NCI-H82 treated with DMSO at 0.1 percent for 48 hours (cell line): Measurements from ENCODE around the gene SUV39H2.
"Not testable (repeated sequence)": the region's sequence is repeated elsewhere in the genome, so short reads cannot be mapped to it uniquely, and the experiment has no call there.

Source experiments
- DNase-seq: peaks from one replicate; lab custom pipeline; 2025; ENCODE audit not compliant: unreplicated experiment; lab: John Stamatoyannopoulos, UW

The SUV39H2 gene

DNA sequence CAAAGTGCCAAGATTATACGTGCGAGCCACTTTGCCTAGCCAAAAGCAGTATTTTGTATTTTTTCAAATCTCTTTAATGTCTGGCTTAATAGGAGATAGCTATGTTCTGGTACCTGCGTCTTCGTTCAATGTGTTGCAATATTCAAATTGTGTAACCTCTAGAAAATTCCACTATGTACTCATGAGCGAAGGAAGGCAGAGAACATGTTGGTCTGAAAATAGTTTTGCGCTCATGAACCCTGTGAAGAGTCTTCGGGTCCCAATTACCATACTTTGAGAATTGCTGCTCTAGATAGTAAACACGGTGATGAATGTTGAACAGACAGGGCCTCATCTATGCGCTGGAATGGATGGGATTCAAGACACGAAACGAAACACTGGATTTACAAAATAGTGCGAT lies 2.7 kb upstream of the SUV39H2 start:
- no peak for DNase-seq

DNA sequence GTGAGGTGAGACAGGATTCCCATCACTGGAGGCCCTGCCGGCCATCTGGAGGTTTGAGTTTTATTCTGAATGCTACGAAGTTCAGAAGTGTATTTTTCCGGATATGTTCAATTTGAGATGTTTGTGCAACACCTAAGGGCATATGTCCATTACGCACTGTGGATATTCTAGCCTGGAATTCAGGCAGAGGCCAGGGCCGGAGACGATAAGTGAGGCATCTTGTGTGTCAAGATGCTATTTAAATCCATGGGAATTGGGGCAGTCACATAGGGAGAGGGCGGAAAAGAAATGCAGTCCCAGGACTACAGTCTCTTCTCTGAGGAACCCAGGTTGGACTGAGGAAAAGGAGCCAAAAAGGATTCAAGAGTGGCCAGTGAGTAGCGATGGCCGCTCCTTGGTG lies 1.9 kb upstream of the SUV39H2 start:
- DNase-seq, result no peak

DNA sequence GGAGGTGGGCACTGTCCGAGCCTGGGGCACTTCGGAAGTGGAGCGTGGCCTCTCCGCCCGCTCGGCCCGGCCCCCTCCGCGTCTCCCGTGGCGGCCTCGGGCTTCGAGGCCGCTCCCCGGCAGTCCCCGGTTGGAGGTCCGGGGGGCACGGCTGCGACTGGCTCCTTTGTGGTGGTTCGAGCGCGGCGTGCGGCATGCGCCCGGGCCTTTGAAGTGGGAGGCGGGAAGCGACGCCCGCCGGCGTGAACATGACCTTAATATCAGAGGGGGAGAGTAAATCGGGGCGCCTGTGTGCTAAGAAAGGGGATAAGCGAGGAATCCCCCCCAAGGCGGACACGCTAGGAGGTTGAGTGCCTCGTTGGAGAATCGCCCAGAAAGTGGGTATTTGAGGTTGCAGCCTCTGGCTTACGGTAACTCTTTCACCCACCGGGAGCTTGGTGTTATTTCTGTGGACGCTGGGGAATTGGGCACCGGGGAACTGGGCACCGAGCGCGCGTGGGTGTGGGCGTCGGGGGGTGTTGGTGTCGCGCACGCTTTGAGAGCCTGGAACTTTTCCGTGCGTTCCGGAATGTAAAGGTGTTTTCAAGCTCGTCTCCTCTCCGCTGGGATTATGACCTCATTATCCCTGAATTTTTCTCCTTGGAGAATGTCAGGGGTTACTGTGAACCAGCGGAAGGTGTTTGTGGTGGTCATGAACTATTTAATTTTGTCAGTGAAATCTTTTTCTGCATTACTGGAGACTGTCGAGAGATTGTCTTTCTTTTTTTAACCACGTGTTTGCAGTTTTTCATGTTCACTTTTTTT lies 660 bp downstream of the SUV39H2 start:
- no peak for DNase-seq

DNA sequence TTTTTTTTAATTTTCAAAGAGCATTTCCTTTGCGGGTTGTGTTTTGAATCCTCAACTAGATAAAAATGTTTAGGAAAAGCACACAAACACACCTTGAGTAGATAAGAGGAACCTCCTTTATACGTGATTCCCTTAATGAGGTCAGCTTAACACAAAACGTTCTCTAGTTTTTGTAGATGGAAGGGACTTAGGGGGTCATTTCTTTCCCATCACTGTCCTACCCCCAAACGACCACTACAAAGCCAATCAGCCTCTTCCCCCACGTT lies 1.2 kb downstream of the SUV39H2 start:
- DNase-seq, result no peak

DNA sequence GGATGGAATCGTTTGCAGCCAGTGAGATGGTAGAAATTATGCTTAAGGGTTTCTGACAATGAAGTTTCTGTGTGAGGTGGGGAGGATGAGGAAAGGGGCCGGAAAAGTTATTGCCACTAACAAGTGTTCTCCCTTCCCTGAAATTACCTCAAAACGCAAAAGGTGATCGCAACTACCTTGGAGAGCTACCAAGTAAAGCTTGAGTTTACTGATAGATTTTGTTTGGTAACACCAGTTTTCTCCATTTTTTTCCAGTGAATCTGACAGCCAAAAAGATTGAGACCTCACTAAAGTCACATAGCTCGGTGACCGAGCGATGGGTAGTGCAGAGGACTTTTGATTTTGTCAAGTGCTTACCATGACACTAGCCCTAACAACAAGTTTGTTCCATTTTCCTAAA lies 1.6 kb downstream of the SUV39H2 start:
- DNase-seq, result no peak

DNA sequence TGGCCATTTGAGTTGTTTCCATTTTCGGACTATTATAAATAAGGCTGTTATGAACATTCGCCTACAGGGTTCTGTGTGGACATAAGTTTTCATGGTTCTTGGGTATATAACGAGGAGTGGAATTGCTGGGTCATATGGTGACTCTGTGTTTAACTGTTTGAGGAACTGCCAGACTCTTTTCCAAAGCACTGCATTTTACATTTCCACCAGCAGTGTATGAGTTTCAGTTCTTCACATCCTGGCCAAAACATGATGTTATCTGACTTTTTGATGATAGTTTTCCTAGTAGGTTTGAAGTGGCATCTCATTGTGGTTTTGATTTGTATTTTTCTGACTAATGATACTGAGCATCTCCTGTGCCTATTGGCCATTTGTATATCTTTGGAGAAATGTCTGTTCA lies 5.4 kb downstream of the SUV39H2 start:
- no peak for DNase-seq

DNA sequence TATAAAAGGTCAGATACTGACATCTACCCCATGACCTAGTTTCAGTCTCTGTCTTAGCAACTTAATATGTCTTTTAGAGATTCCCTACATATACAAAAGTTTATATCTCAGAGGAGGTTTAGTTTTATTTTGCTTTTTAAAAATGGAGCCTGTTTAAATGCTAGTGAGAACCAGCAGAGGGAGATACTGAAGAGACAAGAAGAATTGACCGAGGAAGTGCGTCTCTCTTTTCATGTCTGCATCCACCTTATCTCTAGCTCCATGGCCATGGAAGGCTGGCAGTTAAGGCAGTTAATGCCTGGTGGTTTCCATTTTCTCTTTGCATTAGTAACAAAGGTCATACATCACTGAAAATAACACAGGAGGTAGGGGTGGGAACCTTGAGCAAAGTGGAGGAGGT lies 10.7 kb downstream of the SUV39H2 start:
- no peak for DNase-seq

DNA sequence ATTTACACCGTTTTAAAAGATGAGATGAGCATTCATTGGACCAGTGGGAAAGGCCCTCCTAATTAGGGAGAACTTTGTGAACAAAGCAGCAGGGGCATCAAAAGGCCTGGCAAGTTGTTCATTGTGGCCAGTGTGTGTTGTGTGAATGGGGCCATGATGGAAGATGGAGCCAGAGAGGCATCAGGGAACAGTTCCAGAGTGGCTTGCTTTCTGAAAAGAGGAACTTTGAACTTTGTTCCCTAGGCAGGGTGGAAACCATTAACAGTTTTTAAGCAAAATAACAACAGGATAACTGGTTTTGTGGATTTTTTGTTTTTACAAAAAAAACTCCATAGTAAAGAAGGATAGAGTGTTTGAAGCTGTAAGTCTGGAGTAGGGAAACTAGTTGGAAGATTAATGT lies 12.5 kb downstream of the SUV39H2 start:
- DNase-seq, result no peak

DNA sequence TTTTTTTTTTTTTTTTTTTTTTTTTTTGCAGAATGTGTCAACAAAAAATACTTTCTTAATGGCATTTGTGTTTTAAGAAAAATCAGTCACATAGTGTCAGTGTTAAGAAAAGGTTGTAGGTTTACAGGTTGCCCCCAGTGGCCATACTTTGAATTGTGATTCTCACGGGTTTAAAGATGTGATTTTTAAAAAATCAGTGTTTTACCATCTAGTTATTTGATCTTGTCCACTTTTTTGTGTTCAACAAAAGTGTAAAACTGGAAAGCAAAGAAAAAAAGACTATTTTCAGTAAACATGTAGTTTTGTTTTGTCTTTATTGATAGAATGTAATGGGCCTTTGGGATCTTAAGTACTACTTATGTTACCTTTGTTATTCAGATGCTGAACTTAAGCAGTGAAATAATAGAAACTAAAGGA lies 25.7 kb downstream of the SUV39H2 start:
- DNase-seq, result no peak

DNA sequence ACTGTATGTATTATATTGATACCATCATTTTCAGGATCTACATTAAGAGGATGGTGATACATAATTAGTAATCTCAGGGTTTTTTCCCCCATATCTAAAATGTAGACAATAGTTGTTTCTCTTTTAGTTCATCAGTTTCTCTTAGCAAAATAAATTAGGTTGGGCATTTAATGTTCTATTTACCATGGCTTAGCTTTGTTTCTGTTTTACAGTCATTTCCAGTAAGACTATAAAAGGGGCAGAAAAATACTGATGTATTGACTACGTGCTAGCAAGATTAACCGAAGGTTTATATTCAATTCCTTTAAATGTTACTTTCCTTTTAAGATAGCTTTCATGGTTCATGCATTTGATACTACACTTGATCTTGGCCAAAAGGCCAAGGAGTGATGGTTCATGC lies 26.2 kb downstream of the SUV39H2 start:
- DNase-seq, result no peak

DNA sequence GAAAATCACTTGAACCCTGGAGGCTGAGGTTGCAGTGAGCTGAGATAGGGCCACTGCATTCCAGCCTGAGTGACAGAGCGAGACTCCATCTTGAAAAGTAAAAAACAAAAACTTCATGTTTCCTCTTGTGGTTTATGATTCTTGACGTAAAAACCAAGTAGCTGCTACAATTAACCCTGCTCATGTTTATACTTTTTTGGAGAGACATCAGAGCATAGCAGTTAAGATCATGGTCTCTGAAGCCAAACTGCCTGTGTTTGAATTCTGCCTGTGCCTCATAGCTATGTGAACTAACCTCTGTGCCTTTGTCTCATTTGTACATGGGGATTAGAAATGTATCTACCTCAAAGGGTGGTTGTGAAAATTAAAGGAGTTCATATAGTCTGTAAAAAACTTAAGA lies 27.2 kb downstream of the SUV39H2 start:
- DNase-seq, result no peak

DNA sequence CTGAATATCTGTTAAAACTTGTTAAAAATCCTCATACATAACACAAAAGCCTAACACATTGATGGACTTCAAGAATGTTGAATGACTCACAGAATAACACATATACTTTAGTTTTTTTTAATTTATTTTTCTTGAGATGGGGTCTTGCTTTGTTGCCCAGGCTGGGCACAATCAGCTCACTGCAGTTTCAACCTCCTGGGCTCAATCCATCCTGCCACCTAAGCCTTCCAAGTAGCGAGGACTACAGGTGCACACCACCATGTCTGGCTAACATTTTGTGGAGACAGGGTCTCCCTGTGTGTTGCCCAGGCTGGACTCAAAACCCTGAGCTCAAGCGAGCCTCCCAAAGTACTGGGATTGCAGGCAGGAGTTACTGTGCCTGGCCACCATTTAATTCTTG lies 28.1 kb downstream of the SUV39H2 start:
- no peak for DNase-seq

DNA sequence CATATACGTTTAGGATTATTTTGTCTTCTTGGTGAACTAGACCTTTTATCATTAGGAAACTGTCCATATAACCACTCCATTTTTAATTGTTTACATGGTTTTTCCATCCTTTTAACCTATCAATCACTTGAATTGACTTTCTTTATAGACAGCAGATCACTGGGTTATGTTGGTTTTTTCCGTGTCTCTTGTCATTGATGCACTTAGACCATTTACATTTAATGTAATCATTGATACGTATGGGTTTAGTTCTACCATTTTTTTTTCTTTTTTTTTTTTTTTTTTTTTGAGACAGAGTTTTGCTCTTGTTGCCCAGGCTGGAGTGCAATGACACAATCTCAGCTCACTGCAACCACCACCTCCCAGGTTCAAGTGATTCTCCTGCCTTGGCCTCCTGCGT lies 28.9 kb downstream of the SUV39H2 start:
- not testable (repeated sequence) for DNase-seq

DNA sequence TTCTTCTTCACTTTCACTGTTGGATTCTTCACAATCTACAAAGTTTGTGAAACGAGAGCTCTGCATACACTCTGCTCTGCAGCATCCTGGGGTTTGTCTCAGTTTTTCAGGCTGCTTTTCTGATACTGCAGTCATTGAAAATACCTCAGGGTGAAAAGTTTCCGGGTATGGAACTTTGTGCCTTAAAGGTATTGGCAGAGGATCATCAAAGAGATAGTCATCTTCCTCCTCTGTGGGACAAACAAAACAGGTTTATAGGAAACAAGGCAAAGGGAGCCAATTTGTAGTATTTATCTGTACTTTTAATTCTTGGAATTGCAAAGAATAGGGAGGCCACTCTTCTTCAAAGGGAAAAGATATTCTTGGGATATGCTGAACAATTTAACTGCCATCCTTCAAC lies 30.4 kb downstream of the SUV39H2 start:
- no peak for DNase-seq

DNA sequence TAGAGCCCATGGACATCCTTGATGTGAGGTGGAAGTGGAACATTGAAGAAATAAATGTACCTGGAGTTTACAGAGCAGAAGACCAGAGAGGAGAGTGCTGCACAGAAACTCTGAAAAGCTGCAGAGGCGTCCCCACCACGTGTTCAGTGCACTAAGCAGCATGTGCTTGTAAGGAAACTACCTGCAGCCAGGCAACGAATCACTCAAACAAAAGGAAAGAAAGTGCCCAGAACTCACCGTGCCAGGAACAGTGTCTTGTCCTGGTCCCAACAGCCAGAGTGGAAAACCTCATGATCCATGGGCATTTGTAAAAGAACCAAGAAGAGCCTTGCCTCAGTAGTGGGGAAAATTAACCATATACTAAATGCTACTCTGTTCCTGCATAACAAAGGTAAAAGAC lies 32.3 kb downstream of the SUV39H2 start:
- no peak for DNase-seq

DNA sequence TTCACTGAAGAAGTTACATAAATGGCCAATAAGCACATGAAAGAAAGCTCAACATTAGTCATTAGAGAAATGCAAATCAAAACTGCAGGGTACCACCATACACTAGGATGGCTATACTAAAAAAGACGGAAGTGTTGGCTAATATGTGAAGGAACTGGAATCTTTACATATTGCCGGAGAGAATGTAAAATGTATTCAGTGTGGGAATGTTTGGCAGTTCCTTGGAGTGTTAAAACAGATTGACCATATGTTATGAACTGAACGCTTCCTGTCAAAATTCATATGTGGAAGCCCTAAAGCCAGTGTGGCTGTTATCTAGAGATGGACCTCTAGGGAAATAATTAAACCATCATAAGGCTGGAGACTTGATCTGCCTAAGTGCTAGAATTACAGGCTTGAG lies 33.1 kb downstream of the SUV39H2 start:
- no peak for DNase-seq

DNA sequence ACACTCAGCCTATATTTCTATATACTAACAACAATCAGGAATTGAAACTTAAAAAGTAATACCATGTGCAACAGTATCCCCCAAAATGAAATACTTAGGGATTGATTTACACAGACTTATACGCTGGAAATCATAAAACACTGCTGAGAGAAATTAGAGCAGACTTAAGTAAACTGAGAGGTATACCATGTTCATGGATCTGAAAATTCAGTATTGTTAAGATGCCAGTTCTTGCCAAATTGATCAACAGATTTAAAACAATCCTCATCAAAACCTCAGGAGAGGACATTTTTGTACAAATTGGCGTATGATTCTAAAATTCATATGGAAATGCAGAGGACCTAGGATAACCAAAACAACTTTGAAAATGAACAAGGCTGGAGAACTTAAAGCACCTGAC lies 37.9 kb downstream of the SUV39H2 start:
- DNase-seq, result no peak

DNA sequence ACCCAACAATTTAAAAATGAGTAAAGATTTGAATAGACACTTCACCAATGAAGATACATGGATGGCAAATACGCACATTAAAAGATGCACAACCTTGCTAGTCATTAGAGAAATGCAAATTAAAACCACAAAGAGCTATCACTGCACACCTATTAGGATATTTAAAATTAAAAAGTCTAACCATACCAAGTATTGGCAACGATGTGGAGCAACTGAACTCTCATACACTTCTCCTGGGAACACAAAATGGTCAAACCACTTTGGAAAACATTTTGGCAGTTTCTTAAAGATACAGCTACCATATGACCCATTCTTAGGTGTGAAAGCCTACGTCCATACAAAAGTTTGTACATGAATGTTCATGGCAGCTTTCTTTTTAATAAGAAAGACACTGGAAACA lies 39.2 kb downstream of the SUV39H2 start:
- DNase-seq, result no peak

DNA sequence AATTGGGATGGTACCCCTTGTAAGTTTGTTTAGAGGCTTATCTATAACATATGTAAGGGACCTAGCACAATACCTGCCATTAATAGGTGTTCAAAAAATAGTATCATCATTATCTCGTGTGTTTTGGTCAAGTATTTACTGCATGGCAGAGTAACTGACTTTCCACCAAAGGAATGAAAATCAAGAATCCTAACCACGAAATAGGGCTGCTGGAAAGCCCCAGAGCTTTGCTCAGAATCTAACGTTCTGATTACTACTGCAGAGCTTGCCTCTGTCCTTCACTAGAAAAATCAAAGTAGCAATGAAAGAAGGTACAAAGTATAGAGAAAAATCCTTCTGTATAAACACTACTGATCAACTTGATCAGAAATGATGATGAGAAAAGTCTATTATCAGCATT lies 40.3 kb downstream of the SUV39H2 start:
- no peak for DNase-seq

DNA sequence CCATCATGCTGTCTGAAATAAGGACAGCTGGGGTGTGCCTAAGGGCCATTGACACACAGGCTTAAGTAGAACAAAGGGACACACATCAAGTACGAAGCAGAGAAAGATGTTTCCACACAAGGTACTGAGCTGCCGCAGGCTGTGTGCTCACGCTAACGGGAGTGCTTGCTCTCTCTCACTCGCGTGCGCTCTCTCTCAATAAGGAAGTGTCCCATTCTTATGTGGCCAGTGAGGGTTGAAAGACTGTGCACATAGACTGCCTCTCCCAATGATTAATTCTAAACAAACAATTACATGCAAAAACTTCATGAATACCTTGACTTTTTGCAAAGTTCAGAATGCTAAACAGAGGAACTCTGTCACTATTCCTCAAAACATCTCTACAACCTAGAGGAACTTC lies 45.3 kb downstream of the SUV39H2 start:
- no peak for DNase-seq

DNA sequence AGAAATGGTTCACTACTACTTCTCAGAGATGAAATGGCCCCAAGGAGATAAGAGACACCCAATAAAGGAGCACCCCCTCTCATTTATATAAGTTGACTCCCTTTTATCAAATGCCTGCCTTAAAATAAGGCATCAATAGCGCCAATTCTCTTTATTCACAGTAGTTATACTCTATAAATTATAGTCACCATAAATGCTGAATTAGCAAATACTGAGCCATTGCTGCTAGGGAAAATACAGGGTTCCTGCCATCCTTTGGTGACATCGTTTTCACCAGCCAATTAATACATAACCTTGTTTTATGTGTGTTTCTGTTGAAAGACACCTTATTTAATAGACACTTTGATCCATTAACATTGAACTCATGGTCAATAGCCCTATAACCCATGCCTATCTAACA lies 46.6 kb downstream of the SUV39H2 start:
- no peak for DNase-seq

DNA sequence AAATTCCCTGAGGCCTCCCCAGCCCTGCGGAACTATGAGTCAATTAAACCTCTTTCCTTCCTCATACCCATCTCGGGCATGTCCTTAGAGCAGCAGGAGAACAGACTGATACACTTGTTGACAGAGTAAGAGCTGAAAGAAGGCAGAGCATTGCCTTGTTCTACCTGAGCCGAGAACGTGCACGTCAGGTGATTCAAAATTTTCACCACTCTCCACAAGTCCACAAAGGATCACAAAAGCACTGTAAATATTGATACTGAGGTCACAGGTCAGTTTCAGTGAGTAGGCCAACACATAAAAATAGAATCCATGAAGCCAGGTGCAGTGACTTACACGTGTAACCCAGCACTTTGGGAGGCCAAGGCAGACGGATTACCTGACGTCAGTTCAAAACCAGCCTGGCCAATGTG lies 47.4 kb downstream of the SUV39H2 start:
- DNase-seq, result no peak

DNA sequence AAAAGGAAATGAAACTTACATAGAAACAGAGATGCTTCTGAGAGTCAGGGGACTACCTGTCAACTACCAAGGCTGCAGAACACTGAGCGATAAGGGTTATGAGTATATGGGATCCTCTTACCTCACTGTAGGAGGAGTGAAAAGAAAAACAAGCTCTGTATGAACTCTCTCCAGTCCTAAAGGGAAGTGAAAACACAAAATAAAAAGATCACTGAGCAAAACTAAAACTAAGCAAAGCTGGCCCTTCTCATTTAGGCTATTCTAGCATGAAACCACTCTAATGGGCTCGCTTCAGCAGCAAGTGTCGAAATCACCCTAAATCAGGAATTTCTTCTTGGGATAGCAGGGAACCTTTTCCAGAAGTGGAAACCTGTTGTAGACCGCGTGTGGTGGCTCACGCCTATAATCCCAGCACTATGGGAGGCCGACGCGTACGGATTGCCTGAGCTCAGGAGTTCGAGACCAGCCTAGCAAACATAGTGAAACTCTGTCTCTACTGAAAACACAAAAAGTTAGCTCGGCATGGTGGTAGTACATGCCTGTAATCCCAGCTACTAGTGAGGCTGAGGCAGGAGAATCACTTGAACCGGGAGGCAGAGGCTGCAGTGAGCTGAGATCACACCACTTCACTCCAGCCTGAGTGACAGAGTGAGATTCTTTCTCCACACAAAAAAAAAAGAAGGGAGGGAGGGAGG lies 48.2 kb downstream of the SUV39H2 start:
- no peak for DNase-seq
